ENCODE measurements around the gene CCL11.
"Not testable (repeated sequence)": the region's sequence is repeated elsewhere in the genome, so short reads cannot be mapped to it uniquely, and the experiment has no call there.

The CCL11 gene

GRCh38 chr17:34307110-34307509 is 21.6 kb downstream of the CCL11 start:
- DNase-seq (ENCODE audit: low spot score): no peak

DNA sequence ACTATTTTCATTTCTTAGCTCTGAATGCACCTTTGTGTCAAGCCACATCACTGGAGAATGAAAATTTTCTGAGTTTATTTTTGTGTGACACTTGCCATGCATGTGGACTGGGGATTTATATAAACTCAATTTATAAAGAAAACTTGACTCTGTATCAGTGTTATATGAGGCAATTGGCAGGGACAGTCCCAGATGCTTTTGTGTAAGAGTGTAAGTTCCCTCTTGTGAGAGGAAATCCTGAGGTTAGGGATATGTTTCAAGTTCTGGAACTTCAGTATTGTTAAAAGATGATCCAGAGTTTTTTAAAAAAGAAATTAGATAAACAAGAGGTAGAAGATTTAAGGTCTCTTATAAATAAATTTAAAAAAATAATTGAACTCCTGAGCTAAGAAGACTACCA is 22.8 kb downstream of the CCL11 start:
- DNase-seq (ENCODE audit: low spot score): no peak

DNA sequence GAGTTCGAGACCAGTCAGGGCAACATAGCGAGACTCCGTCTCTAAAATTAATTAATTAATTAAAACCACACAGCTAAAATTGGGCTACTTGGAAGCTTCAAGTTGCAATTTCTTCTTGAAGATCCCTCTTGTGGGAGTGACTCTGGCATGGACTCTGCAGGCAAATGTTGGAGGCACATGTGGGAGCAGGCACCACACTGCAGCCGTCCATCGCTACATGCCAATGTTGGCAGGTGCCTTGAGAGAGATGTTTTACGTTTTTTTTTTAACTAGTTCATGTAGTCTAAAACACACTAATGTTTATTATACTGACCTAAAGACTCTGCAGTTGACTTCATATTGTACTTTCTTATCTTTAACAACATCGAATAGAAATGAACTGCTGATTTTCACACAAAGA is 25.7 kb downstream of the CCL11 start:
- no peak for DNase-seq (ENCODE audit: low spot score)

DNA sequence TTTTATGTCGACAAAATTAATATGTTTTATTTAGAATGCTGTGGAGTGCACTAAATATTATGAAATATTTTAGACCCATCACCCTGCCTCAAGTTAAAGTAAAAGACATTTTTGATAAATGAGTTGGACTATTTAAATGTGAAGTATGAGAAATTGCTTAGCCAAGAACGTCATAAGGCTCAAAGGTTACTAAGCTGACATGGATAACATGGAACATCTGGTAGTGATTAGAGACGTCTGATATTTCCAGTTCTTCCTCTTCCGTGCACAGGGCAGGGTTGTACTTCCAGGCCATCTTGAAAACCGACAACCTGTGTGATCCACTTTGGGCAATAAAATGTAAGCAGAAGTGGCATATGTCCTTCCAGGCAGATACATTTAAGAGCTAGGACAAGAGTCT is 26.5 kb downstream of the CCL11 start:
- no peak for DNase-seq (ENCODE audit: low spot score)

DNA sequence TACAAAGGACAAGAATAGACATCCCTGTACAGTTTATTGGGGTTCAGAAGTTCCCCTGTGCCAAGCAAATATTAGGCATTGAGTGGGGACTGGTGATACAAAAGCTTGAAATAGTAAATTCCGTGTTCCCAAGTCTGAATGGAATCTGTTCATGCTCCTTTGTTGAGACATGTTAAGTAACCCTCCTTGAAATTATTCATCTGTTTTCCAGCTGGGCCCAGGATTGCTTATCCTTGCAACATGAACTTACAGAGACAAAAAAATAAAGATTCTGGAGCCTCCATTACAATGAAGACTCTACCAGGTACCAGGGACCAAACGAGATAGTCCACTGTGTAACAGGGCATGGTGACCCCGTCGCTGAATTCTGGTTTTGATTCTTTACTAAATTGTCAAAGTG is 27.6 kb downstream of the CCL11 start:
- DNase-seq (ENCODE audit: low spot score): no peak

- no peak for DNase-seq (ENCODE audit: low spot score)
Measured at GRCh38 chr17:34314279-34314678, 28.7 kb downstream of the CCL11 start.

DNA sequence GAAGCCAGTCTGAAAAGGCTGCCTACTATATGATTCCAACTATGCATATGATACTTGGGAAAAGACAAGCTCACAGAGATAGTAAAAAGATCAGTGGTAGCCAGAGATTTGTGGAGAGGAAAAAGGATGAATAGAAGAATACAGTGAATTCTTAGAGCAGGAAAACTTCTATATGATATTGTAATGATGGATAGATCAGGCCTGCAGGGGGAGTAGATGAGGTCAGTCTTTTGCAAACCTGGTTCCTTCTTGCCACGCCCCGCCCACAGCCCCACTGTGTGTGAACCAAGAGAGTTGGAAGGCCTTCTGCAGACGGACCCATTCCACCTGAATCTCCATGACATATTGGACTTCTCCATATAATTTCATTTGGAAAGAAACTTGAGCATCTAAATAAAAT is 32.9 kb downstream of the CCL11 start:
- no peak for DNase-seq (ENCODE audit: low spot score)

DNA sequence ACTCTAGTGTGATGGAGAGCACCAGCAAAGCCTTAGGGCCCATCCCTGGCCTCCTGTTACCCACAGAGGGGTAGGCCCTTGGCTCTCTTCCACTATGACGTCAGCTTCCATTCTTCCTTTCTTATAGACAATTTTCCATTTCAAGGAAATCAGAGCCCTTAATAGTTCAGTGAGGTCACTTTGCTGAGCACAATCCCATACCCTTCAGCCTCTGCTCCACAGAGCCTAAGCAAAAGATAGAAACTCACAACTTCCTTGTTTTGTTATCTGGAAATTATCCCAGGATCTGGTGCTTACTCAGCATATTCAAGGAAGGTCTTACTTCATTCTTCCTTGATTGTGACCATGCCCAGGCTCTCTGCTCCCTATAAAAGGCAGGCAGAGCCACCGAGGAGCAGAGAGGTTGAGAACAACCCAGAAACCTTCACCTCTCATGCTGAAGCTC is 33.5 kb downstream of the CCL11 start, which contains the start of gene CCL8:
Gene CCL8 (plus strand): TSS at position 397 of the 445 bp plus-strand sequence. CDS start 67 bp downstream, outside the sequence.
- no peak for DNase-seq (ENCODE audit: low spot score)

- DNase-seq (ENCODE audit: low spot score): no peak
Measured at GRCh38 chr17:34321964-34322363, 36.4 kb downstream of the CCL11 start.

GRCh38 chr17:34327580-34327979 is 42.0 kb downstream of the CCL11 start:
- DNase-seq (ENCODE audit: low spot score): not testable (repeated sequence)

DNA sequence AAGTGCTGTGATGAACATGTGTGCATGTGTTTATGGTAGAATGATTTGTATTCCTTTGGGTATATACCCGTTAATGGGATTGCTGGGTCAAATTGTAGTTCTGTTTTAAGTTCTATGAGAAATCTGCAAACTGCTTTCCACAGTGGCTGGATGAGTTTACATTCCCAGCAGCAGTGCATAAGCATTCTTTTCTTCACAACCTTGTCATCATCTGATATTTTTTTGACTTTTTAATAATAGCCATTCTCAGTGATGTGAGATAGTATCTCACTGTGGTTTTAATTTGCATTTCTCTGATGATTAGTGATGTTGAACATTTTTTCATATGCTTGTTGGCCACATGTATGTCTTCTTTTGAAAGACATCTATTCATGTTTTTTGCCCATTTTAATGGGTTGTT is 52.2 kb downstream of the CCL11 start:
- DNase-seq (ENCODE audit: low spot score): no peak
